ENCODE measurements around the gene HUS1. TPM values are rescaled to one million over a fixed set of nuclear protein-coding genes. Genes with fewer than 3 reads are reported as not detected.

The HUS1 gene
- total and polyA plus RNA-seq, 2 of the 13 experiments (the other 11 are each of a cell fraction or from before 2014, with no cell fraction given) = 14.8 to 16.9 TPM

GRCh38 chr7:47945261-47946015, 34.0 kb downstream of the HUS1 start:
- in situ Hi-C loops (cut with HindIII; ENCODE audit: extremely low pct_ligation_motif_present, low pct_unique_long_range_greater_than_20kb) (no loop called here), intact Hi-C loops (cut with micrococcal nuclease; ENCODE audit: unreplicated experiment) (loop anchor here (1.0 to 10.0 kb wide), 4 partner anchors 24 to 681 kb away; no protein-coding TSS in a partner anchor)
- H3K27ac ChIP-seq (ENCODE audit: extremely low read length, insufficient read depth, low read length) = no peak overlapping the region
- no peak overlapping the region for H2AFZ ChIP-seq (ENCODE audit: low read length)
- peaks cover 29% of the 10 kb centered on the region for H3K4me1 ChIP-seq (ENCODE audit: insufficient read depth, low read length)
- H3K4me2 ChIP-seq (ENCODE audit: low read depth, low read length) = no peak overlapping the region
- BruUV-seq (replicated peaks) = no TSS peak
- no peak overlapping the region for H3K9ac ChIP-seq (ENCODE audit: insufficient read depth, low read depth, low read length)
- DNase-seq (ENCODE audit: low spot score) (peak; percentile 57), FAIRE-seq (peak; percentile 80), ATAC-seq (peak; percentile 61; the same call in 2 of the 3 replicates)
- WGBS (ENCODE audit: low lambda C conversion rate) = 42% methylated on average over 6 of the region's 8 CpGs
- TF ChIP-seq PAF1 (CRISPR knock-in tag; IDR thresholded peaks at IDR 0.05) = no peak
- peak; percentile 85 for TF ChIP-seq STAG1 (CRISPR knock-in tag; IDR thresholded peaks at IDR 0.05)
- peak; percentile 79 for TF ChIP-seq CTCF (CRISPR knock-in tag; IDR thresholded peaks at IDR 0.05)
- peak; percentile 86 for TF ChIP-seq SMC3 (IDR thresholded peaks at IDR 0.05; ENCODE audit: low read length)
- TF ChIP-seq RAD21 (CRISPR knock-in tag; IDR thresholded peaks at IDR 0.05) = peak; percentile 60; the same call in 1 of the 2 replicates
- no peaks in the 10 kb centered on the region for H3K9me3 ChIP-seq (ENCODE audit: low read length)
- H3K4me3 ChIP-seq (replicated peaks in 1 of 3; ENCODE audit: insufficient read depth in 1 of 3, low read depth in 2 of 3, low read length in 3 of 3) = no peak overlapping the region
- CTCF ChIA-PET (ENCODE audit: low intra/inter-chr PET ratio, low total read pairs) = interaction anchor here (1.4 to 1.6 kb wide), 3 partner anchors 23 to 680 kb away, joined by 3 to 20 read pairs (median 17); no protein-coding TSS in a partner anchor
- H3K79me2 ChIP-seq (ENCODE audit: insufficient read depth, low read length) = no peaks in the 10 kb centered on the region
- peaks cover 2 to 7% of the 10 kb centered on the region in 2 experiments; a peak in 2 of 5 replicates for H3K27me3 ChIP-seq (ENCODE audit: control insufficient read depth in 1 of 2, insufficient read depth in 2 of 2, low read length in 2 of 2)
- POLR2A ChIA-PET = interaction anchor here (1.1 kb wide), 1 partner anchor 165 kb away, joined by 5 read pairs; no protein-coding TSS in a partner anchor
- no peaks in the 10 kb centered on the region for H4K20me1 ChIP-seq (ENCODE audit: insufficient read depth, low read length)
- no peaks in the 10 kb centered on the region for H3K36me3 ChIP-seq (replicated peaks in 1 of 2; ENCODE audit: control insufficient read depth in 1 of 2, insufficient read depth in 2 of 2, low read length in 2 of 2)
